DND-41 (cell line): ENCODE measurements around the gene TIPARP.

ENCODE experiments used
- EZH2 ChIP-seq: IDR thresholded peaks from 3 replicates; pipeline ENCODE4 v1.6.1; 2012; ENCODE audit warnings: borderline replicate concordance, low read depth, mild to moderate bottlenecking, moderate library complexity, low read length, inconsistent platforms; ENCODE audit not compliant: severe bottlenecking
- TF ChIP-seq, protein P1 (sequence below): IDR thresholded peaks from 2 replicates; pipeline ENCODE4 v1.5.1; 2012; ENCODE audit warnings: borderline replicate concordance, low read length, moderate library complexity, mild to moderate bottlenecking; ENCODE audit not compliant: poor library complexity, severe bottlenecking; ENCODE audit errors: extremely low read depth

DNA sequence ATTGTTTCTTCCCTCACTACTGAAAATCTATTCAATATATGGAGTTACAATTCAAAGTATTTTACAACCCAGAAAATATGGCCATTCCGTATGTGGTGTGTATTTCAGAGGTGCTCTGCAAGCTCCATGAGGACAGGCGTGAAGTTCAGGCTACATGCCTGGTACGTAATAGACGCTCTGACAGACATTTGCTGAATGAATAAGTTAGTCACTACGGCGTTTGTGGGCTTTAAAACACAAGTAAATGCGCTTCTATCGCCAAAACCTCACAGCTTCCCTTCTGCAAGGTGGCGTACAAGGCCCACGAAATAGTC lies 701 bp upstream of the TIPARP start:
- TF ChIP-seq, protein P1, sequence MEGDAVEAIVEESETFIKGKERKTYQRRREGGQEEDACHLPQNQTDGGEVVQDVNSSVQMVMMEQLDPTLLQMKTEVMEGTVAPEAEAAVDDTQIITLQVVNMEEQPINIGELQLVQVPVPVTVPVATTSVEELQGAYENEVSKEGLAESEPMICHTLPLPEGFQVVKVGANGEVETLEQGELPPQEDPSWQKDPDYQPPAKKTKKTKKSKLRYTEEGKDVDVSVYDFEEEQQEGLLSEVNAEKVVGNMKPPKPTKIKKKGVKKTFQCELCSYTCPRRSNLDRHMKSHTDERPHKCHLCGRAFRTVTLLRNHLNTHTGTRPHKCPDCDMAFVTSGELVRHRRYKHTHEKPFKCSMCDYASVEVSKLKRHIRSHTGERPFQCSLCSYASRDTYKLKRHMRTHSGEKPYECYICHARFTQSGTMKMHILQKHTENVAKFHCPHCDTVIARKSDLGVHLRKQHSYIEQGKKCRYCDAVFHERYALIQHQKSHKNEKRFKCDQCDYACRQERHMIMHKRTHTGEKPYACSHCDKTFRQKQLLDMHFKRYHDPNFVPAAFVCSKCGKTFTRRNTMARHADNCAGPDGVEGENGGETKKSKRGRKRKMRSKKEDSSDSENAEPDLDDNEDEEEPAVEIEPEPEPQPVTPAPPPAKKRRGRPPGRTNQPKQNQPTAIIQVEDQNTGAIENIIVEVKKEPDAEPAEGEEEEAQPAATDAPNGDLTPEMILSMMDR: no peak
- TF ChIP-seq EZH2: no peak
